ENCODE results near the gene IL34.

The IL34 gene

DNA sequence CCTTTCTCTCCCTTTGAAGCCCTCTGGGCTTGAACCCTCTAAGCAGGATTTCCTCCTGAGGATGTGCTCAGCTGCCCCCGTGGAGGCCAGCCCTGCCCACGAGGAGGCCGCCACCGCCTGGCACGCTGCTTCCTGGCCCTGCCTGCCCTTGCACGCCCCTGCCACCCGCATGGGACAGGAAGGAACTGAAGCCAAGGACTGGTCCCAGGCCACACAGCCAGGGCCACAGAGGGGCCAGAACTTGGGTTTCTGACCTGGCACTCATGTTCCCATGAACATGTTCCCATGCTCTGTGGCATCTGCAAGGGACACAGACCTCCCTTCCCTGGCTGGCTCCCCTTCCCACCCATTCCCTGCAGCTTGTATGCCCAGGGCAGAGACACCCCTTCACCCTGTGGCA, 63.6 kb downstream of the IL34 start:
- DNase-seq, result no peak
- TF ChIP-seq POLR2A (IDR thresholded peaks at IDR 0.05; ENCODE audit: low read length) (no peak), GATA1 (IDR thresholded peaks at IDR 0.05; ENCODE audit: low read depth, low read length) (no peak)

Data from erythroblast (primary cell).